WI38 (cell line): ENCODE data around the gene COG3.

Source experiments
- H3K4me3 ChIP-seq: 2 replicates; pipeline ENCODE4 v1.5.1; 2011; ENCODE audit warnings: low read depth, mild to moderate bottlenecking, control low read depth, low read length
- CTCF ChIP-seq: IDR thresholded peaks from 2 replicates; pipeline ENCODE4 v1.5.1; 2012; ENCODE audit warnings: low read depth, mild to moderate bottlenecking, control low read depth, low read length

COG3 gene

GRCh38 chr13:45432737-45433380, 31.9 kb upstream of the COG3 start:
- TF ChIP-seq CTCF: no peak
- H3K4me3 ChIP-seq: no peak overlapping the region

- H3K4me3 ChIP-seq: no peak overlapping the region
- TF ChIP-seq CTCF: no peak
Measured at GRCh38 chr13:45433381-45433790, 31.4 kb upstream of the COG3 start.

GRCh38 chr13:45434556-45435371, 30.0 kb upstream of the COG3 start:
- no peak for TF ChIP-seq CTCF
- no peak overlapping the region for H3K4me3 ChIP-seq

GRCh38 chr13:45436332-45436731, 28.4 kb upstream of the COG3 start:
- TF ChIP-seq CTCF: no peak
- no peak overlapping the region for H3K4me3 ChIP-seq

- no peak overlapping the region for H3K4me3 ChIP-seq
- TF ChIP-seq CTCF: no peak
Measured at GRCh38 chr13:45436953-45437352, 27.8 kb upstream of the COG3 start.

- no peak overlapping the region for H3K4me3 ChIP-seq
- no peak for TF ChIP-seq CTCF
Measured at GRCh38 chr13:45437947-45438346, 26.8 kb upstream of the COG3 start.

- no peak for TF ChIP-seq CTCF
- no peak overlapping the region for H3K4me3 ChIP-seq
Measured at GRCh38 chr13:45439008-45439407, 25.7 kb upstream of the COG3 start.
